Lower leg skin (tissue), 3 donors: ENCODE data around the gene NR3C2.

Experiments used
- CTCF ChIP-seq, 3 donors: fragments of 450-650 bp; IDR thresholded peaks; one replicate each; pipeline ENCODE4 v1.5.1; 2016; ENCODE audit warnings: antibody characterized with exemption in 3 of 3, mild to moderate bottlenecking in 3 of 3, moderate library complexity in 2 of 3
- POLR2A ChIP-seq, 2 donors: fragments of 450-650 bp; IDR thresholded peaks; one replicate each; pipeline ENCODE4 v1.6.1; 2016 to 2017; ENCODE audit warnings: antibody characterized with exemption in 2 of 2, mild to moderate bottlenecking in 1 of 2, moderate library complexity in 1 of 2

- TF ChIP-seq POLR2A (IDR thresholded peaks at IDR 0.05) (no peak), CTCF (IDR thresholded peaks at IDR 0.05) (no peak)
These were observed 86.6 kb downstream of the NR3C2 start for GRCh38 chr4:148355442-148356123.
